HK-2 (cell line): ENCODE measurements around the gene SLC13A5.
"Not testable (repeated sequence)": the region's sequence is repeated elsewhere in the genome, so short reads cannot be mapped to it uniquely, and the experiment has no call there.

Source experiments
- DNase-seq: peaks from one replicate; pipeline ENCODE4 v3.0.0-alpha.2; 2018; ENCODE audit not compliant: unreplicated experiment

SLC13A5 gene

DNA sequence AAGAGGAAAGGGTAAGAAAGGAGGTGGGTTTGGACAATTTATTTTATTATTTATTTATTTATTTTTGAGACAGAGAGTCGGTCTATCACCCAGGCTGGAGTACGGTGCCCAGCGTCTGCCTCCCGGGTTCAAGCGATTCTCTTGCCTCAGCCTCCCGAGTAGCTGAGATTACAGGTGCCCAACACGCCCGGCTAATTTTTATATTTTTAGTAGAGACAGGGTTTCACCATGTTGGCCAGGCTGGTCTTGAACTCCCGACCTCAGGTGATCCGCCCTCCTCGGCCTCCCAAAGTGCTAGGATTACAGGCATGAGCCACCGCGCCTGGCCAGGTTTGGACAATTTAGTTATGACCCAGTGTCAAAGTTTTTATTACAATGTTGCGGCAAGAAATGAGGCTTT lies 50.0 kb downstream of the SLC13A5 start:
- not testable (repeated sequence) for DNase-seq

- no peak for DNase-seq
Measured at GRCh38 chr17:6661464-6661848, 51.7 kb downstream of the SLC13A5 start.

GRCh38 chr17:6660805-6661463 lies 52.2 kb downstream of the SLC13A5 start:
- DNase-seq, result no peak

DNA sequence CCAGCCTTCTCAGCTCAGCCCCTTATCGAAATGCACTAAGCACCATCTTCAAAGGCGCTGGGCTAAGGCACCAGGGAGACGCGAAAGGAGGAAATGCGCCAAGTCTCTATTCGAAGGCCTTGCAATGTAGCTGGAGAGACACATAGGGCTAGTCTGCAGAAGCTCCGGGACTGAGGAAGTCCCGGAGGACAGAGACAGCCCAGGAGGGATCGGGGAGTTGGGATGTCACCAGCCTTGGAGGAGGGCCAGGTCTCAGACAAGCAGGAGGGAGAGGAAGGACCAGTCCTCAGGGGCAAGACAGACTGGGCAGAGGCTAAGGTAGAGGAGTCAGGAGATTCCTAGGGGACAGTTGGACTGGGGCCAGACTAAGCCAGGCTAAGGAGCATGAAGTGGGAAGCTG lies 53.1 kb downstream of the SLC13A5 start:
- no peak for DNase-seq

- not testable (repeated sequence) for DNase-seq
Measured at GRCh38 chr17:6658411-6658810, 54.8 kb downstream of the SLC13A5 start.

DNA sequence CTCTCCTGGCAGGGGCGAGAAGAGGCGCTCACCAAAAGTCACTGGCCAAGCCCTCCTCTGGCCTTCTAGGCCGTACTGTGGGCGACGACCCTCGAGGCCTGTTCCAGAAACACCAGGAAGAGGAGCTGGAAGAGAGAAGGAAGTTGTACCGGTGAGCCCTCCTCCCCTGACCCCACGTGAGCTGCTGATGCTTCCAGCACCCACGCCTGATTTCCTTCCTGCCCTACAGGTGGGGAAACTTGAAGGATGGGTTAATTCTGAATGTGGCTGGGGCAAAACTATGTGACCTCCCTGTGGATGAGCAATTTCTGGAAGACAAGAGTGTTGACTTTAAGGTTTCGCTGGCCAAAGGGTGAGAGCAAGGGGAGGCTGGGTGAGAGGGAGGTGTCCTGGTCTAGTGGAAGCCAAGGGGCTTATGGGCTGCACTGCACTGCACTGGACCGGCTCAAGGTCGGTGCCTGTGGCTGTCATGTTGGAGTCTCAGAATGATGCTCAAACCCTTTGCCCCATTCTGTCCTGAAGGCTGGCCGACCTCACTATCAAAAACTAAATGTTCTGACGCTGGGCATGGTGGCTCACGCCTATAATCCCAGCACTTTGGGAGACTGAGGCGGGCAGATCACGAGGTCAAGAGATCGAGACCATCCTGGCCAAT lies 55.4 kb downstream of the SLC13A5 start:
- no peak for DNase-seq

GRCh38 chr17:6656797-6657632 lies 56.2 kb downstream of the SLC13A5 start:
- not testable (repeated sequence) for DNase-seq

DNA sequence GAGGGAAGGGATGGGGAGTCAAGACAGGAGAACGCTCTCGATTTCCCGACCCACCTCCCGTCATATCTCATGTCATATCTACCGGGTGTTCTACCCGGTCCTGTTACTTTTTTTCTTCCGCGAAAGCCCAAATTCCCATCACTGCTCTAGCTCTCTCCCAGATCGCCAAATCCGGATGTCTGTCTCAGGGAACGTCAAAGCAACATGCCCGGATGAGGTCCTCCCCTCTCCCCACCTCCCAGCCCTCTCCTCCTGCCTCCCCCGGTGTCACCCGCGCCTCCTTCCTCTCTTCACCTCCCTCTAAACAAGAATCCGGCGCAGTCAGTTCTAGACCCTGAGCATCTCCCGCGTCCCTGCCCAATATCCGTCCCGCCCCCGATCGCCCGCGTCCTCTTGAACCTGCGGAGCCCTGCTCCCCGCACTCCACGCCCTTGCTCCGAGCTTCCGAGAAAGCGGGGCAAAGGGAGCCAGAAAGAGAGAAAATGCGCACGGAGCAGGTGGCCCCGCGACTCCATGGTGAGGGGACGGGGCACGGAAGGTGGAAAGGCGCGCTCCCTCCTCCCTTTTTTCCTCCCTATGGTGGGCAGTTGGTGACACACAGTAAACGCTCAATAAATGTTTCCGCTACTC lies 57.3 kb downstream of the SLC13A5 start:
- DNase-seq, result not testable (repeated sequence)

GRCh38 chr17:6654841-6655731 lies 58.1 kb downstream of the SLC13A5 start:
- peak; percentile 55 for DNase-seq

DNA sequence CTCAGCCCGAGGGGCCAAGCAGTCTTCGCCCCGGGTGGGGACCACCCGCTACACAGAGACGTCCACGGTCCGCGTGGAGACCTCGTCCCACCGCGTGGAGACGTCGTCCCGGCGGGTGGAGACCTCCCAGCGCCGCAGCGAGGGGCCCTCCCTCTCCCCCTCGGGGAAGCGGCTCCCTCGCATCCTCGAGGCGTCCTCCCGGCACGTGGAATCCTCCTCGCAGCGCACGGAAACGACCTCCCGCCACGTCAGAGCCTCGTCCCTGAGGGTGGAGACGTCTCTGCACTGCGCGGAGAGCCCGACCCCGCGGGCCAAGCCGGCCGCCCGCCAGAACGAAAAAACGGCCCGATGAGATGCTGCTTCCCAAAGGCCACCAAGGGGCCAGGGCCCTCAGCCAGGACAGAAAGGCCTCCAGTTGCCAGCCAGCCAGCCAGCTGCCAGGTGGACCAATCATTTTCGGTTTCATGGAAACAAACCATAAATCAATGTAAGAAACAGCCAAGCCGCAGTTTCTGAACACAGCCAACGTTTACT lies 61.2 kb downstream of the SLC13A5 start:
- peak; percentile 68 for DNase-seq

- DNase-seq, result peak; percentile 98
Measured at GRCh38 chr17:6651354-6651918, 61.7 kb downstream of the SLC13A5 start, which contains the start of the genes C17orf100 and MED31. TSS of gene C17orf100 (plus strand) at chr17:6651762. CDS start at chr17:6651914, 152 bp downstream. TSS of gene MED31 (minus strand) at chr17:6651605. CDS start at chr17:6651528, 77 bp downstream.

- DNase-seq, result no peak
Measured at GRCh38 chr17:6648181-6648580, 65.0 kb downstream of the SLC13A5 start.

DNA sequence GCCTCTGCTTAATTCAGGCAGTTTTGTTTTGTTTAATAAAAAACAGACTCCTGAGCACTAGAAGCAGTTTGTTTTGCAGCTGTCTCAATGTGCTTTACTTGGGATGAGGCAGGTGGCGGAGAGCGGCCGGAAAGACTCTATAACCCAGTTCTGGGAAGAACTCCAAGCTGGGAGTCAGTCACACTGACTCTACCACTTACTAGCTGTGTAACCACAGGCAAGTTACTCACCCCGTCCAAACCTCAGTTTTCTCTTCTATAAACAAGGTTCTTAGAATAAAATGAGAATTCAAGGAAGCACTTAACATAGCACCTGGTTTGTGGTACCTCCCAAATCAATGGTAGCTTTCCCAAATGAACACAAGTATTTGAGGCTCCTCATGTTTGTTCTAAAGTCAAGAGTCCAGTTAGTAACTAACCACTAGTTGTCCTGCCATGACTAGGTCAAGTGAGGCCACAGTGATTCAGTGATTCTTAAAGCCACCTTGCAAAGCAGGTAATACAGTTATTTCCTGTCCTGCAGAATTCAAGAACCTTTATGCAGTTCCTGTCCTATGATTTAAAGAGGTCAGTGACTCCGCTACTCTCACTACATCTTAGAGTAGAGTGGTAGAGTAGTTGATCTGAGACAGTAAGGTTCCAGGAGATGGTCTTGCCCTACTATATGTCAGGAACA lies 69.6 kb downstream of the SLC13A5 start:
- no peak for DNase-seq

- no peak for DNase-seq
Measured at GRCh38 chr17:6642592-6642991, 70.6 kb downstream of the SLC13A5 start.

GRCh38 chr17:6641247-6641863 lies 71.8 kb downstream of the SLC13A5 start:
- DNase-seq, result peak; percentile 44

GRCh38 chr17:6640536-6641246 lies 72.5 kb downstream of the SLC13A5 start, which contains the start of the genes KIAA0753 and TXNDC17:
TSS of gene KIAA0753 (minus strand) at chr17:6640711. CDS start at chr17:6635103, 5,608 bp downstream.
TSS of gene TXNDC17 (plus strand) at chr17:6641060. CDS start at chr17:6641083, 23 bp downstream.
- DNase-seq, result peak; percentile 96

DNA sequence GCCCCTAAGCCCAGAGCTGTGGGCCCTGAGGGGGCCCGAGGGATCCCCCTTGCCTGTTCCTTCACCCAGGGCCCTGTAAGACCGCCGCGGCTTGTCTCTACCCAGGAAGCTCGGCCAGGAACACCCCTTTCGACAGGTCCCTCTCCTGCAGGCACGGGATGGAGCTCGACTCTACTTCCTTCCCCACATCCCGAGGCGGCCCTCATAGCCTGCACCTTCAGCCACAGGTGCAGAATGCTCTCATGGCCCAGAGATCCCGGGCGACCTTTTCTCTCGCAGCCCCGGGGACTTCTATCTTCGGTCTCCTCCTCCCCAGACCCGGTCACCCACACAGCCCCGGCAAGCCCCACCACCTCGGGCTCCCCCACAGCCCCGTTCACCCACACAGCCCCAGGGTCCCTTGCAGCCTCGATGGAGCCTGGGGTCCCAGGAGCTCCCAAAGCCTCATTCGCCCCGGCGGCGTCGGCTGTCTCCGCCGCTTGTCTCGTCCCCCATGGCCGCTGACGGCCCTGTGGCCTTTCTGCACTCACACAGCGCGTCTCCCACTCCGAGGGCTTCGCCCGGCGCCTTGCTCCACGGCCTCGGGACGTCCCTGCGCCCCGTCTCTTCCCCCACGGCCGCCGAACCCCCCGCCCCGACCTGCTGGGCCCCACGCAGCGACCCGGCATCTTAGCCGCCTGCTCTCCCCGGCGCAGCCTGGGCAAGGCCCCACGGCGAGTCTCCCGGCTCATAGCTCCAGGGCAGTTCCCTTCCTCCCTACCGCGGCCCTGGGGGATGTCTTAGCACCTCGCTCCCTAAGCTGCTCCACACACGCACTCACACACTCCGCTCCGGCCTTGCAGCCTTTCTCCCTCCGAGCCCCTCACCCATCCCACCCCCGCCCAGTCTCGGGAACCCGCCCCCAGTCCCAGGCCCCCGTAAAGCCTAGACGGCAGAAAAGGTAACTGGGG lies 73.3 kb downstream of the SLC13A5 start:
- DNase-seq, result peak; percentile 58
